DND-41 (cell line): ENCODE data around the gene ACIN1.

ENCODE experiments used
- ATAC-seq: fragments of 200-7000 bp; cut with Tn5 transposase; 3 replicates; pipeline ENCODE4 v1.9.1; 2021; ENCODE audit warnings: low read depth; ENCODE audit not compliant: insufficient read depth
- DNase-seq: peaks from one replicate; pipeline ENCODE4 v3.0.0-alpha.2; 2020
- H2AFZ ChIP-seq: 2 replicates; pipeline ENCODE4 v1.6.0; 2012; ENCODE audit warnings: low read depth, low read length
- H3K27ac ChIP-seq: 2 replicates; pipeline ENCODE4 v1.5.1; 2012; ENCODE audit warnings: low read length, inconsistent platforms
- H3K27me3 ChIP-seq: fragments of 200-600 bp; sonication (generic); 2 replicates; pipeline ENCODE4 v1.6.0; 2012; ENCODE audit warnings: low read length, mild to moderate bottlenecking, inconsistent platforms; ENCODE audit not compliant: insufficient read depth, poor library complexity
- H3K36me3 ChIP-seq: 2 replicates; pipeline ENCODE4 v1.5.1; 2012; ENCODE audit warnings: low read length, inconsistent platforms; ENCODE audit not compliant: insufficient read depth
- H3K4me1 ChIP-seq: 2 replicates; pipeline ENCODE4 v1.5.1; 2012; ENCODE audit warnings: mild to moderate bottlenecking, low read length; ENCODE audit not compliant: insufficient read depth
- H3K4me2 ChIP-seq: 2 replicates; pipeline ENCODE4 v1.6.0; 2012; ENCODE audit warnings: mild to moderate bottlenecking, moderate library complexity, low read length, inconsistent platforms; ENCODE audit not compliant: insufficient read depth
- H3K4me3 ChIP-seq, 2 experiments: fragments of 200-600 bp in 1 of 2; shearing (Covaris generic) in 1 of 2; 2 replicates each; pipeline ENCODE4 v1.5.1; 2012 to 2016; ENCODE audit warnings: inconsistent platforms in 2 of 2, low read length in 2 of 2, mild to moderate bottlenecking in 2 of 2, low read depth in 1 of 2, moderate library complexity in 1 of 2
- H3K79me2 ChIP-seq: 2 replicates; pipeline ENCODE4 v1.6.0; 2012; ENCODE audit warnings: low read length, inconsistent platforms; ENCODE audit not compliant: insufficient read depth
- H3K9ac ChIP-seq: 2 replicates; pipeline ENCODE4 v1.6.0; 2012; ENCODE audit warnings: low read depth, mild to moderate bottlenecking, inconsistent platforms, low read length, moderate library complexity
- H3K9me3 ChIP-seq: 2 replicates; pipeline ENCODE4 v1.5.1; 2012; ENCODE audit warnings: low read length, moderate library complexity, mild to moderate bottlenecking, inconsistent platforms; ENCODE audit not compliant: insufficient read depth, severe bottlenecking
- H4K20me1 ChIP-seq: 2 replicates; pipeline ENCODE4 v1.6.0; 2012; ENCODE audit warnings: low read length; ENCODE audit not compliant: insufficient read depth
- EZH2 ChIP-seq: IDR thresholded peaks from 3 replicates; pipeline ENCODE4 v1.6.1; 2012; ENCODE audit warnings: borderline replicate concordance, low read depth, mild to moderate bottlenecking, moderate library complexity, low read length, inconsistent platforms; ENCODE audit not compliant: severe bottlenecking
- TF ChIP-seq, protein P1 (sequence below): IDR thresholded peaks from 2 replicates; pipeline ENCODE4 v1.5.1; 2012; ENCODE audit warnings: borderline replicate concordance, low read length, moderate library complexity, mild to moderate bottlenecking; ENCODE audit not compliant: poor library complexity, severe bottlenecking; ENCODE audit errors: extremely low read depth

ACIN1 gene

DNA sequence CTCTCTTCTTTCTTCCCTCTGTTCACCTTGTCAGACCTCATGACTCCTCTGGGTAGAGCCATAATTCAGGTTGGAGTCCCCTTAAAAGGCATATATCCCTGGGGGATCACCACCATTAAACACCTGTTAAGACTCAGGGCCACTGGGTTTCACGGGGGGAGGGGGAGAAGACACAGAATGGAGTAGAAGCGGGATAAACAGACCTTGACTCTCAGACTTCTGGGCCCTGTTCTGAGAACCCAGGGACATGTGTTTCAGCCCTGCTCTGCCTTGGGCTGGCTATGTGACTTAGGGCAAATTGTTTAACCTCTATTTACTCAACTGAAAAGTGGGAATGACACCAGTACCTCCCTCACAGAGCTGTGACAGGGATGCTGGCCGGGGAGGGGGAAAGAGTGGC, 42.3 kb downstream of the ACIN1 start:
- no peaks in the 10 kb centered on the region for H3K36me3 ChIP-seq
- H2AFZ ChIP-seq, result no peak overlapping the region
- peaks cover 6% of the 10 kb centered on the region; the same call in 1 of the 2 replicates for H4K20me1 ChIP-seq
- H3K27me3 ChIP-seq, result peaks cover 6% of the 10 kb centered on the region
- ATAC-seq (no peak), DNase-seq (no peak)
- H3K4me2 ChIP-seq, result no peak overlapping the region
- H3K9ac ChIP-seq, result no peak overlapping the region
- no peak overlapping the region for H3K4me3 ChIP-seq
- H3K4me1 ChIP-seq, result peaks cover 13% of the 10 kb centered on the region
- H3K9me3 ChIP-seq, result no peaks in the 10 kb centered on the region
- no peak overlapping the region for H3K27ac ChIP-seq
- H3K79me2 ChIP-seq, result no peaks in the 10 kb centered on the region
- TF ChIP-seq, protein P1, sequence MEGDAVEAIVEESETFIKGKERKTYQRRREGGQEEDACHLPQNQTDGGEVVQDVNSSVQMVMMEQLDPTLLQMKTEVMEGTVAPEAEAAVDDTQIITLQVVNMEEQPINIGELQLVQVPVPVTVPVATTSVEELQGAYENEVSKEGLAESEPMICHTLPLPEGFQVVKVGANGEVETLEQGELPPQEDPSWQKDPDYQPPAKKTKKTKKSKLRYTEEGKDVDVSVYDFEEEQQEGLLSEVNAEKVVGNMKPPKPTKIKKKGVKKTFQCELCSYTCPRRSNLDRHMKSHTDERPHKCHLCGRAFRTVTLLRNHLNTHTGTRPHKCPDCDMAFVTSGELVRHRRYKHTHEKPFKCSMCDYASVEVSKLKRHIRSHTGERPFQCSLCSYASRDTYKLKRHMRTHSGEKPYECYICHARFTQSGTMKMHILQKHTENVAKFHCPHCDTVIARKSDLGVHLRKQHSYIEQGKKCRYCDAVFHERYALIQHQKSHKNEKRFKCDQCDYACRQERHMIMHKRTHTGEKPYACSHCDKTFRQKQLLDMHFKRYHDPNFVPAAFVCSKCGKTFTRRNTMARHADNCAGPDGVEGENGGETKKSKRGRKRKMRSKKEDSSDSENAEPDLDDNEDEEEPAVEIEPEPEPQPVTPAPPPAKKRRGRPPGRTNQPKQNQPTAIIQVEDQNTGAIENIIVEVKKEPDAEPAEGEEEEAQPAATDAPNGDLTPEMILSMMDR, result no peak
- no peak for TF ChIP-seq EZH2

DNA sequence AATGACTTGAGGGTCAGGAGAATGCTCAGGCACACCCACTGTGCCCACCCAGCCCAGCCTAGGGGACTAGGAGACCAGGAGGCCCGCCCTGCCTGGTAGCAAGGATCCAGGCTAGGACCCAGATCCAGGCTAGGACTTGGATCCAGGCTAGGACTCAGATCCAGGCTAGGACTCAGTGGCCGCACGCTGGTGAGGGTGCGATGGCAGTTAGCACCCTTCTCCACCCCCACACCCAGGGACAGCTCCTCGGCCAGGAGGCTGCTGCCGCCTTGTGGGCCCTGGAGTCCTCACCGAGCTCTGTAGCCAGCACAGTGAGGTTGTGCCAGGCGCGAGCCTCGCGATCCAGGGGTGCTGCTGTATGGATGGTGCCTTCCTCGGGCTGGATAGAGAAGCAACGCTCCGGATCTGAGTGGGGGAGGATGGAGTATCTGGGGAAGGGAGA, 42.7 kb downstream of the ACIN1 start:
- Histone ChIP-seq H3K4me1 (peaks cover 10% of the 10 kb centered on the region), H3K9me3 (no peaks in the 10 kb centered on the region), H3K79me2 (no peaks in the 10 kb centered on the region), H2AFZ (no peak overlapping the region), H3K36me3 (no peaks in the 10 kb centered on the region), H4K20me1 (peaks cover 6% of the 10 kb centered on the region; the same call in 1 of the 2 replicates), H3K9ac (no peak overlapping the region), H3K27me3 (peaks cover 5% of the 10 kb centered on the region), H3K27ac (no peak overlapping the region), H3K4me3 (no peak overlapping the region), H3K4me2 (no peak overlapping the region)
- TF ChIP-seq, protein P1, result peak; percentile 17
- TF ChIP-seq EZH2, result no peak
- no peak for ATAC-seq
- DNase-seq, result no peak

DNA sequence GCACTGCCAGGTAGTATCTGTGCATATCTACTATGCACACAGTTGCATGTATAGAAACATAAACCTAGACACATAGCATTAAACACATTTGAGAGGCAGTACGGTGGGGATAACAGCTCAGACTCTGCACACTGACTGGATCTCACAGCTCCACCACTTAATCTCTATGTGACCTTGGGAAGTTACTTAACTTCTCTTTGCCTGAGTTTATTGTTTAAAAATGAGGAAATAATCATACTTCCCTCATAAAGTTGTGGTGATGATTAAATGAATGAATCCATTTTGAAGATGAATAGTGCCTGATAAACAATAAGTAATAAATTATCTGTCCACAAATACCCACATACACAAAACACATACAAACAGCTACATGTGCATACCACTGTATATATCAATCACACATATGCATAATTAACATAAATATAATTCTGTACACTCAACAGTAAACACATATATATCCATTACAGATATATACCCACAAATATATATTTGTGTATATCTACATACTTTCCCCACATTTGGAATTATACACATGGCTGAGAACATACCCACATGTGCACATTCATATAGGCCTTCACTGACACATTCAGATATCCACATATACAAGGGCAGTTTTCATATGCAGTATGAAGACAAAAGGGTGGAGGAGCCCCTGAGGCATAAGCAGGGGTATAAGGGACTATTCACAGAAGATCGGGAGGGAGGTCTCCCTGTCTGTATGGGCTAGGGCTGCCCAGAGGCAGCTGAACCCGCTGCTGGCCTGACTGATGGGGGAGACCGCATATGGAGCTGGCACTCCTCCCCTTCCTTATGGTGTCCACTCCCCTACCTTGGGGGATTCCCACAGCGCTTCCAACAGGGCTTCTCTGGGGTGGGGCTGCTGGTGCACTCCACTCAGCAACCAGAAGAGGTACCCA, 43.5 kb downstream of the ACIN1 start:
- Histone ChIP-seq H2AFZ (no peak overlapping the region), H3K27ac (no peak overlapping the region), H3K79me2 (no peaks in the 10 kb centered on the region), H3K9me3 (no peaks in the 10 kb centered on the region), H3K9ac (no peak overlapping the region), H3K4me1 (peaks cover 2% of the 10 kb centered on the region), H3K27me3 (no peaks in the 10 kb centered on the region), H3K36me3 (no peaks in the 10 kb centered on the region), H3K4me3 (no peak overlapping the region), H3K4me2 (no peak overlapping the region), H4K20me1 (0 out of 2 replicates have a peak, but pooled peaks cover 1% of the 10 kb centered on the region)
- DNase-seq (no peak), ATAC-seq (no peak)
- TF ChIP-seq, protein P1, result no peak
- no peak for TF ChIP-seq EZH2
